KMS-11 (cell line): ENCODE measurements around the gene SRGN.

Experiments used
- H2AFZ ChIP-seq: fragments of 200-600 bp; sonication (generic); 2 replicates; pipeline ENCODE4 v1.6.1; 2016; ENCODE audit warnings: antibody characterized with exemption, mixed run types, low read depth
- H3K27ac ChIP-seq: fragments of 200-600 bp; sonication (generic); 2 replicates; pipeline ENCODE4 v1.6.1; 2016; ENCODE audit warnings: mild to moderate bottlenecking, mixed run types
- H3K27me3 ChIP-seq: fragments of 200-600 bp; sonication (generic); 2 replicates; pipeline ENCODE4 v1.6.1; 2017; ENCODE audit warnings: mild to moderate bottlenecking, low read depth, mixed run types, moderate library complexity; ENCODE audit not compliant: insufficient read depth
- H3K36me3 ChIP-seq: fragments of 200-600 bp; sonication (generic); 2 replicates; pipeline ENCODE4 v1.6.1; 2017; ENCODE audit warnings: mild to moderate bottlenecking, mixed run types; ENCODE audit not compliant: insufficient read depth
- H3K4me1 ChIP-seq: fragments of 200-600 bp; sonication (generic); 2 replicates; pipeline ENCODE4 v1.6.1; 2016; ENCODE audit warnings: mild to moderate bottlenecking, low read depth, mixed run types; ENCODE audit not compliant: poor library complexity, severe bottlenecking
- H3K4me2 ChIP-seq: fragments of 200-600 bp; sonication (generic); 2 replicates; pipeline ENCODE4 v1.7.0; 2016; ENCODE audit warnings: mild to moderate bottlenecking, mixed run types
- H3K4me3 ChIP-seq: fragments of 200-600 bp; sonication (generic); IDR thresholded peaks from 2 replicates; pipeline ENCODE4 v1.6.1; 2017; ENCODE audit warnings: low read depth, low read length, mixed read lengths; ENCODE audit not compliant: insufficient read depth
- H3K79me2 ChIP-seq: fragments of 200-600 bp; sonication (generic); 2 replicates; pipeline ENCODE4 v1.6.1; 2016; ENCODE audit warnings: low read depth, mixed run types; ENCODE audit not compliant: insufficient read depth
- H3K9ac ChIP-seq: fragments of 200-600 bp; sonication (generic); 2 replicates; pipeline ENCODE4 v1.6.1; 2016; ENCODE audit warnings: mild to moderate bottlenecking, mixed run types
- H4K20me1 ChIP-seq: fragments of 200-600 bp; sonication (generic); 2 replicates; pipeline ENCODE4 v1.6.1; 2016; ENCODE audit warnings: mild to moderate bottlenecking, mixed run types; ENCODE audit not compliant: insufficient read depth
- CTCF ChIP-seq: fragments of 200-600 bp; sonication (generic); conservative IDR thresholded peaks from 2 replicates; pipeline ENCODE4 v1.6.1; 2017; ENCODE audit warnings: low read depth, mild to moderate bottlenecking, antibody characterized with exemption, low read length, moderate library complexity, mixed read lengths

The SRGN gene

DNA sequence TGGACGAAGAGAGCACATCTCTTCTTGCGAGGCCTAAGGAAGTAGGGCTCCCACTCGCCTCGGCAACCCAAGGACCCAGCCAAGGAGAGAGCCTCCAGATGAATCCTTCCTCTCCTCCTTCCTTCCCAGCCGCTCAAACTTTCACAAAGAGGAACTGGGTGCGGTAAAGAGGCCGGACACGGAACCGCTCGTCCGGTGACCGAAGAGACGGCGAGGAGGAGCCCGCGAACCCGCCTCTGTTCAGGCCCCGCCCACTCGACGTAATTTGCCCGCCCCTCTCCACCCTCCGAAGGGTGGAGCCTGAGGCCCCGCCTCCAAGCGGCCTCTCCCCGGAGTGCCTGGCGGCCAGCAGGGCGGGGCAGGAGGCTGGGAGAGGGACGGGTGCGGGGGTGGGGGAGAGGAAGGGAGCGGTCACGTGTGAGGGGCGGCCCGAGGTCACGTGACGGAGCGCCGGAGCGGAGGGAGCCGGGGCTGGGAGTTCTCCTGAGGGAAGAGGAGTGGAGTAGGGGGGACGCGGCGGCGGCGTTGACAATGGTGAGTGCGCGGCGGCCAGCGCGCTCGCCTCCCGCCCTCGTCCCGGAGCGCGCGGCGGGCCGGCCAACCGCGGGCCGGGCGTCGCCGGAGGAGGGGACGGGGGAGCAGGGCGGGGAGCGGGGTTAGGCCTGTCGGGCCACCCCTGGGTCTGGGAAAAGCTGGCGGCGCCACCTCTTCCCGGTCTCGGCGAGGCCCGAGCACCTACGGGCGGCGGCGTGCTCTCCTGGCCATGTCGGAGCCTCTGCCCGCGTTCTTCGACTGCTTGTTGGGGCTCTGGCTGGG is 36.1 kb downstream of the SRGN start, which contains the start of gene VPS26A:
Gene VPS26A (plus strand): TSS at position 432 of the 816 bp plus-strand sequence. CDS start 100 bp downstream, at position 532.
- Histone ChIP-seq H3K27ac (peak within 1 kb of the TSS; percentile 81), H3K4me1 (peaks cover 25% of the 10 kb centered on the region), H3K4me2 (peak within 1 kb of the TSS; percentile 96), H3K27me3 (no peaks in the 10 kb centered on the region), H4K20me1 (no peaks in the 10 kb centered on the region), H3K4me3 (peak within 1 kb of the TSS; percentile 19), H3K79me2 (peaks cover 37% of the 10 kb centered on the region), H3K9ac (peak within 1 kb of the TSS; percentile 82), H2AFZ (peak within 1 kb of the TSS; percentile 83), H3K36me3 (no peaks in the 10 kb centered on the region)
- no peak for TF ChIP-seq CTCF

GRCh38 chr10:69124563-69125268 is 36.8 kb downstream of the SRGN start:
- Histone ChIP-seq H3K27ac (peak overlapping the region; percentile 81), H3K4me2 (peak overlapping the region; percentile 96), H3K27me3 (no peaks in the 10 kb centered on the region), H2AFZ (peak overlapping the region; percentile 83; the same call in 1 of the 2 replicates), H3K36me3 (no peaks in the 10 kb centered on the region), H4K20me1 (no peaks in the 10 kb centered on the region), H3K4me1 (peaks cover 30% of the 10 kb centered on the region), H3K9ac (peak overlapping the region; percentile 82; the same call in 1 of the 2 replicates), H3K4me3 (peak overlapping the region; percentile 19), H3K79me2 (peaks cover 45% of the 10 kb centered on the region)
- no peak for TF ChIP-seq CTCF

DNA sequence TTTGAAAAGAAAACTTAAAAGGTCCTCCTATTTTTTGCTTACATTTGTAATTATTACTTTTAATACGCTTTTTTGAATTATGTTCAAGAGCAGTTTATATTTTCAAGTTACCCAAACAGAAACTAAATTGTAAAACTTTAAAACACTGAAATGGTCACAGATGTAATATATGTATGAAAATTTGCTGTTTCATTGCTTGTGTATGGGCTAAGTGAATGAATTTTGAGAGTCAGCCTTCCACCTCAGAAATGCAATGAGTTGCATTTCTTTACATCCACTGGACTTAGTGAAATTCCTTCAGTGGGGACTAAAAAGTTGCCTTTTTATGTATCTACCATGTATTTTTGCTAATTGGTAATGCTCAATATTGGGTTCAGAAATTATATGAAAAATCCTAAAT is 37.7 kb downstream of the SRGN start:
- H3K79me2 ChIP-seq: peaks cover 53% of the 10 kb centered on the region
- H3K9ac ChIP-seq: no peak overlapping the region; the same call in 1 of the 2 replicates
- H3K4me3 ChIP-seq: peak overlapping the region; percentile 9
- no peak for TF ChIP-seq CTCF
- H3K4me2 ChIP-seq: peak overlapping the region; percentile 96
- no peaks in the 10 kb centered on the region for H3K27me3 ChIP-seq
- H2AFZ ChIP-seq: no peak overlapping the region
- H3K36me3 ChIP-seq: no peaks in the 10 kb centered on the region
- H3K27ac ChIP-seq: no peak overlapping the region; the same call in 1 of the 2 replicates
- no peaks in the 10 kb centered on the region for H4K20me1 ChIP-seq
- H3K4me1 ChIP-seq: peaks cover 34% of the 10 kb centered on the region

- no peaks in the 10 kb centered on the region for H3K36me3 ChIP-seq
- H3K79me2 ChIP-seq: peaks cover 70% of the 10 kb centered on the region
- H4K20me1 ChIP-seq: no peaks in the 10 kb centered on the region
- H3K4me2 ChIP-seq: no peak overlapping the region
- H3K27ac ChIP-seq: no peak overlapping the region
- no peak for TF ChIP-seq CTCF
- H3K9ac ChIP-seq: no peak overlapping the region
- H2AFZ ChIP-seq: no peak overlapping the region
- peaks cover 28% of the 10 kb centered on the region for H3K4me1 ChIP-seq
- no peaks in the 10 kb centered on the region for H3K27me3 ChIP-seq
- no peak overlapping the region for H3K4me3 ChIP-seq
Measured at GRCh38 chr10:69130251-69130650, 42.3 kb downstream of the SRGN start.
